MM.1S (cell line): Measurements from ENCODE around the gene RAPGEF2.
"Not testable (repeated sequence)": the region's sequence is repeated elsewhere in the genome, so short reads cannot be mapped to it uniquely, and the experiment has no call there.

Experiments
- CTCF ChIP-seq: fragments of 300-600 bp; sonication (generic); IDR thresholded peaks from 2 replicates; pipeline ENCODE4 v1.5.1; 2016; ENCODE audit warnings: antibody characterized with exemption, low read length, mixed read lengths
- EZH2 ChIP-seq: fragments of 300-600 bp; sonication (generic); optimal IDR thresholded peaks from 2 replicates; pipeline ENCODE3; 2017; ENCODE audit warnings: low read depth, mild to moderate bottlenecking, antibody characterized with exemption, low read length, mixed read lengths

GRCh38 chr4:159113366-159113765, 10.5 kb downstream of the RAPGEF2 start:
- TF ChIP-seq CTCF, EZH2: not testable (repeated sequence)
